OCI-LY7 (cell line): Measurements from ENCODE around the gene ABHD12. TPM values are rescaled to one million over a fixed set of nuclear protein-coding genes. Genes with fewer than 3 reads are reported as not detected.

Source experiments
- BruUV-seq: library from RNA; stranded (reverse); fragments of 400-500 nt; replicated peaks from 2 replicates; lab custom pipeline; 2021; lab: Mats Ljungman, UMichigan
- CTCF ChIA-PET: fragments of 300-600 bp; sonication (Branson Sonifier 250); formaldehyde crosslinking; loops from one replicate; lab custom pipeline; 2022; ENCODE audit warnings: antibody characterized with exemption; ENCODE audit not compliant: unreplicated experiment; lab: Charles Lee
- POLR2A ChIA-PET: fragments of 300-600 bp; sonication (Branson Sonifier 250); formaldehyde crosslinking; loops from one replicate; lab custom pipeline; 2022; ENCODE audit warnings: antibody characterized with exemption; lab: Charles Lee
- DNase-seq: peaks from one replicate; pipeline ENCODE4 v3.0.0-alpha.2; 2015; ENCODE audit warnings: low spot score
- H2AFZ ChIP-seq: fragments of 200-600 bp; sonication (generic), shearing (Covaris generic); 2 replicates; pipeline ENCODE4 v1.6.1; 2014; ENCODE audit warnings: mild to moderate bottlenecking, antibody characterized with exemption, low read length, moderate library complexity
- H3K27ac ChIP-seq: fragments of 200-600 bp; sonication (generic); 2 replicates; pipeline ENCODE4 v1.5.1; 2014; ENCODE audit warnings: mixed run types, low read depth, mild to moderate bottlenecking, moderate library complexity, low read length, inconsistent platforms; ENCODE audit not compliant: poor library complexity, severe bottlenecking
- H3K36me3 ChIP-seq: fragments of 200-600 bp; sonication (generic); 2 replicates; pipeline ENCODE4 v1.6.1; 2014; ENCODE audit warnings: mild to moderate bottlenecking, antibody characterized with exemption, low read length, moderate library complexity, mixed read lengths; ENCODE audit not compliant: insufficient read depth
- H3K4me1 ChIP-seq: fragments of 200-600 bp; sonication (generic); 2 replicates; pipeline ENCODE4 v1.5.1; 2014; ENCODE audit warnings: mild to moderate bottlenecking, low read length; ENCODE audit not compliant: insufficient read depth, poor library complexity, severe bottlenecking
- H3K4me2 ChIP-seq: fragments of 200-600 bp; sonication (generic); 2 replicates; pipeline ENCODE4 v1.6.1; 2014; ENCODE audit warnings: mild to moderate bottlenecking, low read length
- H3K4me3 ChIP-seq: fragments of 200-600 bp; sonication (generic); 2 replicates; pipeline ENCODE4 v1.5.1; 2014; ENCODE audit warnings: mild to moderate bottlenecking, low read depth, low read length; ENCODE audit not compliant: poor library complexity, severe bottlenecking
- H3K79me2 ChIP-seq: fragments of 200-600 bp; sonication (generic); 2 replicates; pipeline ENCODE4 v1.6.1; 2016; ENCODE audit warnings: low read depth, mild to moderate bottlenecking, low read length, moderate library complexity, mixed read lengths; ENCODE audit not compliant: insufficient read depth
- H3K9me2 ChIP-seq: fragments of 200-600 bp; sonication (generic); 2 replicates; pipeline ENCODE4 v1.6.1; 2016; ENCODE audit warnings: mild to moderate bottlenecking, low read length, mixed read lengths; ENCODE audit not compliant: insufficient read depth
- H3K9me3 ChIP-seq: fragments of 200-600 bp; sonication (generic); 2 replicates; pipeline ENCODE4 v1.6.1; 2014; ENCODE audit warnings: mild to moderate bottlenecking, mixed run types, low read length, mixed read lengths
- H4K20me1 ChIP-seq: fragments of 200-600 bp; sonication (generic); 2 replicates; pipeline ENCODE4 v1.6.1; 2014; ENCODE audit warnings: mild to moderate bottlenecking, antibody characterized with exemption, low read length, moderate library complexity, mixed read lengths; ENCODE audit not compliant: insufficient read depth
- EZH2phosphoT487 ChIP-seq: fragments of 200-600 bp; sonication (generic); IDR thresholded peaks from 2 replicates; pipeline ENCODE4 v1.6.1; 2018; ENCODE audit warnings: low read depth, borderline replicate concordance, mild to moderate bottlenecking, mixed run types, antibody characterized with exemption, low read length, moderate library complexity, mixed read lengths
- intact Hi-C: fragments of 100-400 bp; cut with micrococcal nuclease; formaldehyde crosslinking; loops from one replicate; pipeline ENCODE4 v1.10.0; 2022; ENCODE audit not compliant: unreplicated experiment
- total RNA-seq, 2 experiments: library from RNA; depleted of rRNA in 1 of 2; stranded (reverse); fragments of >200 nt in 1 of 2; shearing (Covaris generic) in 1 of 2; gene quantifications; 2 replicates each; pipeline ENCODE4 v1.2.3, GENCODE V29; 2014 to 2022
- TF ChIP-seq, protein P1 (sequence below): fragments of 200-600 bp; sonication (generic); conservative IDR thresholded peaks from 2 replicates; pipeline ENCODE4 v1.5.1; 2014; ENCODE audit warnings: mild to moderate bottlenecking, antibody characterized with exemption, low read length, moderate library complexity, mixed read lengths

Gene ABHD12
- total RNA-seq, 2 experiments from 2014 or later = 10.6 to 12.9 TPM

GRCh38 chr20:25297141-25297905 lies 93.3 kb downstream of the ABHD12 start:
- intact Hi-C loops = loop anchor here (10.0 kb wide), 1 partner anchor 233 kb away; no protein-coding TSS in a partner anchor
- Histone ChIP-seq H2AFZ (no peak overlapping the region), H3K79me2 (no peaks in the 10 kb centered on the region), H3K4me2 (no peak overlapping the region), H4K20me1 (peaks cover 3% of the 10 kb centered on the region; the same call in 1 of the 2 replicates), H3K9me2 (no peaks in the 10 kb centered on the region), H3K4me3 (no peak overlapping the region), H3K36me3 (peaks cover 7% of the 10 kb centered on the region; the same call in 1 of the 2 replicates), H3K27ac (no peak overlapping the region), H3K9me3 (no peaks in the 10 kb centered on the region), H3K4me1 (peaks cover 14% of the 10 kb centered on the region)
- no peak for DNase-seq
- BruUV-seq = no TSS peak
- POLR2A ChIA-PET = no interaction called here
- CTCF ChIA-PET = interaction anchor here (1.1 kb wide), 1 partner anchor 21 kb away, joined by 3 read pairs; no protein-coding TSS in a partner anchor
- TF ChIP-seq EZH2phosphoT487 = no peak
- TF ChIP-seq, protein P1, sequence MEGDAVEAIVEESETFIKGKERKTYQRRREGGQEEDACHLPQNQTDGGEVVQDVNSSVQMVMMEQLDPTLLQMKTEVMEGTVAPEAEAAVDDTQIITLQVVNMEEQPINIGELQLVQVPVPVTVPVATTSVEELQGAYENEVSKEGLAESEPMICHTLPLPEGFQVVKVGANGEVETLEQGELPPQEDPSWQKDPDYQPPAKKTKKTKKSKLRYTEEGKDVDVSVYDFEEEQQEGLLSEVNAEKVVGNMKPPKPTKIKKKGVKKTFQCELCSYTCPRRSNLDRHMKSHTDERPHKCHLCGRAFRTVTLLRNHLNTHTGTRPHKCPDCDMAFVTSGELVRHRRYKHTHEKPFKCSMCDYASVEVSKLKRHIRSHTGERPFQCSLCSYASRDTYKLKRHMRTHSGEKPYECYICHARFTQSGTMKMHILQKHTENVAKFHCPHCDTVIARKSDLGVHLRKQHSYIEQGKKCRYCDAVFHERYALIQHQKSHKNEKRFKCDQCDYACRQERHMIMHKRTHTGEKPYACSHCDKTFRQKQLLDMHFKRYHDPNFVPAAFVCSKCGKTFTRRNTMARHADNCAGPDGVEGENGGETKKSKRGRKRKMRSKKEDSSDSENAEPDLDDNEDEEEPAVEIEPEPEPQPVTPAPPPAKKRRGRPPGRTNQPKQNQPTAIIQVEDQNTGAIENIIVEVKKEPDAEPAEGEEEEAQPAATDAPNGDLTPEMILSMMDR = no peak

DNA sequence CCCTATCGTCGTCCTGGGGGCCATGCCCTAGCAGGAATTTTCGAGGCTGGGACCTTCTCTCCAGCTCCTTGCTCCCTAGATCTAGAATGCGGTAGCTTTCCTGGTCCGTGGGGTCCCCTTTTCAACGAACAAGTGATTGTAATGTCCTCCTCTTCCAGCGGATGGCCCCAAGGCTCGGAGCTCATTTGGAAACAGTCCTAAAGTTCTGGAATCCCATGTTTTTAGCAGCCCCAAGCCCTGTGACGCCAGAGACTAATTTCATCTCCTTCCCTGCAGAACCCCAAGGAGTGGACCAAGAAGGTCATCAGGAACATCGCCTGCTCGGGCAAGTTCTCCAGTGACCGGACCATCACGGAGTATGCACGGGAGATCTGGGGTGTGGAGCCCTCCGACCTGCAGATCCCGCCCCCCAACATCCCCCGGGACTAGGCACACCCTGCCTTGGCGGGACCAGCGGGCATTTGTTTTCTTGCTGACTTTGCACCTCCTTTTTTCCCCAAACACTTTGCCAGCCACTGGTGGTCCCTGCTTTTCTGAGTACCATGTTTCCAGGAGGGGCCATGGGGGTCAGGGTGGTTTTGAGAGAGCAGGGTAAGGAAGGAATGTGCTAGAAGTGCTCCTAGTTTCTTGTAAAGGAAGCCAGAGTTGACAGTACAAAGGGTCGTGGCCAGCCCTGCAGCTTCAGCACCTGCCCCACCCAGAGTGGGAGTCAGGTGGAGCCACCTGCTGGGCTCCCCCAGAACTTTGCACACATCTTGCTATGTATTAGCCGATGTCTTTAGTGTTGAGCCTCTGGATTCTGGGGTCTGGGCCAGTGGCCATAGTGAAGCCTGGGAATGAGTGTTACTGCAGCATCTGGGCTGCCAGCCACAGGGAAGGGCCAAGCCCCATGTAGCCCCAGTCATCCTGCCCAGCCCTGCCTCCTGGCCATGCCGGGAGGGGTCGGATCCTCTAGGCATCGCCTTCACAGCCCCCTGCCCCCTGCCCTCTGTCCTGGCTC lies 94.2 kb downstream of the ABHD12 start:
- Histone ChIP-seq H3K4me1 (peaks cover 14% of the 10 kb centered on the region), H3K9me2 (no peaks in the 10 kb centered on the region), H3K79me2 (no peaks in the 10 kb centered on the region), H3K9me3 (no peaks in the 10 kb centered on the region), H3K4me2 (no peak overlapping the region), H3K27ac (no peak overlapping the region), H4K20me1 (peaks cover 3% of the 10 kb centered on the region; the same call in 1 of the 2 replicates), H3K4me3 (no peak overlapping the region), H3K36me3 (peaks cover 7% of the 10 kb centered on the region; the same call in 1 of the 2 replicates), H2AFZ (no peak overlapping the region)
- no peak for TF ChIP-seq EZH2phosphoT487
- TF ChIP-seq, protein P1 = peak; percentile 74
- BruUV-seq = no TSS peak
- intact Hi-C loops = loop anchor here (10.0 kb wide), 1 partner anchor 232 kb away; no protein-coding TSS in a partner anchor
- POLR2A ChIA-PET = no interaction called here
- CTCF ChIA-PET = interaction anchor here (1.1 kb wide), 1 partner anchor 22 kb away, joined by 3 read pairs; no protein-coding TSS in a partner anchor
- DNase-seq = peak; percentile 56
